Measurements from ENCODE around the gene SLC15A1.

SLC15A1 gene

GRCh38 chr13:98769736-98770135 lies 17.3 kb upstream of the SLC15A1 start:
- no peak for TF ChIP-seq CTCF (IDR thresholded peaks at IDR 0.05; ENCODE audit: control insufficient read depth, insufficient read depth, low read depth, low read length, missing control alignments)
- DNase-seq (ENCODE audit: low read depth): no peak
- H3K4me3 ChIP-seq (ENCODE audit: control insufficient read depth, low read depth, low read length): no peak overlapping the region

- no peak for DNase-seq (ENCODE audit: low read depth)
- no peak overlapping the region for H3K4me3 ChIP-seq (ENCODE audit: control insufficient read depth, low read depth, low read length)
- TF ChIP-seq CTCF (IDR thresholded peaks at IDR 0.05; ENCODE audit: control insufficient read depth, insufficient read depth, low read depth, low read length, missing control alignments): no peak
Measured at GRCh38 chr13:98768522-98768921, 16.1 kb upstream of the SLC15A1 start.

DNA sequence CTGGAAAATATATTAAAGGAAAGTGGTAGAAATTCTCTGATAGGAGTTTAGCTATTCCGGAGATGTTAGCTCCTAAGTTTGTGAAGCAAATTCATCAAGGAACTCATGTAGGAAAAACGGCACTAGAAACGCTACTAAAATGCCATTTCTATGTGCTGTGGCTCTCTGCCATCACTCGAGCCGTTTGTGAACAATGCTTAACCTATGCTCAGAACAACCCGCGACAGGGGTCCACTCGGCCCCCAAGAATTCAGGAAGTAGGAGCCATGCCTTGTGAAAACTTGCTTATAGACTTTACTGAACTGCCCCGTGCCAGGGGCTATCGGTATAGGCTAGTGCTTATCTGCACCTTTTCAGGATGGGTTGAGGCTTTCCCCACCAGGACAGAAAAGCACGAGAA lies 14.2 kb upstream of the SLC15A1 start:
- no peak for DNase-seq (ENCODE audit: low read depth)
- no peak for TF ChIP-seq CTCF (IDR thresholded peaks at IDR 0.05; ENCODE audit: control insufficient read depth, insufficient read depth, low read depth, low read length, missing control alignments)
- no peak overlapping the region for H3K4me3 ChIP-seq (ENCODE audit: control insufficient read depth, low read depth, low read length)

DNA sequence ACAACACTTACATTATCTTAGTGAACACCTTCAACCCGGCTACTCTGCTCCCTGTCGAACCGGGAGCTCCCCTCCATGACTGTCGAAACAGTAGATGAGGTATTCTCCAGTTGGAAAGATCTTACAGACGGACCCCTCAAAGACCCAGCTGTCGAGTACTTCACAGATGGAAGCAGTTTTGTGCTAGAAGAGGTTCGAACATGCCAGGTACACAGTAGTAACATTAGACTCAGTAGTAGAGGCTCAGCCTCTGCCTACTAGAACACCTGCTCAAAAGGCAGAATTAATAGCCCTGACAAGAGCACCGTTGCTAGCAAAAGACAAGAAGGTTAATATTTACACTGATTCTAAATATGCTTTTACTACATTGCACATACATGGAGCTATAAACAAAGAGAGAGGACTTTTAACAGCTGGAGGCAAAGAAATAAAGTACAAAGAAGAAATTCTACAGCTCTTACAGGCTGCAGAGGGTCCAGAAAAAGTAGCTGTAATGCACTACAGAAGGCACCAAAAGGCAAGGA lies 13.6 kb upstream of the SLC15A1 start:
- no peak overlapping the region for H3K4me3 ChIP-seq (ENCODE audit: control insufficient read depth, low read depth, low read length)
- no peak for TF ChIP-seq CTCF (IDR thresholded peaks at IDR 0.05; ENCODE audit: control insufficient read depth, insufficient read depth, low read depth, low read length, missing control alignments)
- DNase-seq (ENCODE audit: low read depth): no peak

DNA sequence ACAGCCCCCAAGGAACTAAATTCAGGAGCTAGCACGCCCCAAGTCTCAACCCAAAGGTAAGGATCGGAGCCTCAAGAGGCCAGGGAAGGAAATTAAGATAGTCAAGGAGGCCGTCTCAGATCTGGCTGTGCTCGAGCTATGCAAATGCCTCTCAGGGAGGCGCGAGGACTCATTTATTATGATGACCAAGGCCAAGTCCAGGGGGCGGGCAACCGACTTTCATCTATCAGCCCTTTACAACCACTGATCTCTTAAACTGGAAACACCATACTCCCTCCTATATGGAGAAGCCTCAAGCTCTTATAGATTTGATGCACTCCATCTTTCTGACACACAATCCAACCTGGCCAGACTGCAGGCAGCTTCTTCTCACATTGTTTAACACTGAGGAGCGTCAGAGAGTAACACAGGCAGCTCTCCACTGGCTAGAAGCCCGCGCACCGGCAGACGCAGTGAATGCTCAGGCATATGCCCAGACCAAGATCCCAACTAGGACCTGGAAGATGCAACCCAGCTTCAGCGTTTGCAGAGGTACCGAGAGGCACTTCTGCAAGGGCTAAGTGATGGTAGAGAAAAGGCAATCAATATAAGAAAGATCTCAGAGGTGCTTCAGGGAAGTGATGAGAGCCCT lies 9.6 kb upstream of the SLC15A1 start:
- DNase-seq (ENCODE audit: low read depth): no peak
- peak overlapping the region; percentile 7; the same call in 1 of the 2 replicates for H3K4me3 ChIP-seq (ENCODE audit: control insufficient read depth, low read depth, low read length)
- TF ChIP-seq CTCF (IDR thresholded peaks at IDR 0.05; ENCODE audit: control insufficient read depth, insufficient read depth, low read depth, low read length, missing control alignments): no peak

GRCh38 chr13:98761126-98761985 lies 8.9 kb upstream of the SLC15A1 start:
- H3K4me3 ChIP-seq (ENCODE audit: control insufficient read depth, low read depth, low read length): peak overlapping the region; percentile 7; the same call in 1 of the 2 replicates
- peak; percentile 5 for TF ChIP-seq CTCF (IDR thresholded peaks at IDR 0.05; ENCODE audit: control insufficient read depth, insufficient read depth, low read depth, low read length, missing control alignments)
- peak; percentile 45 for DNase-seq (ENCODE audit: low read depth)
